Panc1 (cell line): ENCODE data around the gene TMEM236. TPM values are rescaled to one million over a fixed set of nuclear protein-coding genes. Genes with fewer than 3 reads are reported as not detected.

ENCODE experiments used
- ATAC-seq: fragments of 200-7000 bp; cut with Tn5 transposase; 2 replicates; pipeline ENCODE4 v1.9.1; 2020; ENCODE audit warnings: mild to moderate bottlenecking, moderate library complexity
- BruUV-seq: library from RNA; stranded (reverse); fragments of 400-500 nt; replicated peaks from 2 replicates; lab custom pipeline; 2021; lab: Mats Ljungman, UMichigan
- CTCF ChIA-PET: fragments of 300-600 bp; sonication (Branson Sonifier 250); formaldehyde crosslinking; loops from one replicate; lab custom pipeline; 2022; ENCODE audit warnings: antibody characterized with exemption; lab: Charles Lee
- POLR2A ChIA-PET: fragments of 300-600 bp; sonication (Branson Sonifier 250); formaldehyde crosslinking; loops from one replicate; lab custom pipeline; 2022; ENCODE audit warnings: antibody characterized with exemption; lab: Charles Lee
- DNase-seq: peaks from one replicate; pipeline ENCODE4 v3.0.0-alpha.2; 2010; ENCODE audit warnings: low read depth, low spot score
- H3K27ac ChIP-seq: 2 replicates; pipeline ENCODE4 v1.5.1; 2011; ENCODE audit warnings: mild to moderate bottlenecking, low read length, inconsistent platforms
- H3K27me3 ChIP-seq: fragments of 200-500 bp; sonication (Bioruptor generic); 2 replicates; pipeline ENCODE4 v1.6.0; 2014; ENCODE audit warnings: low read length, inconsistent platforms; ENCODE audit not compliant: control insufficient read depth, insufficient read depth
- H3K36me3 ChIP-seq: fragments of 200-500 bp; sonication (Bioruptor generic); 2 replicates; pipeline ENCODE4 v1.5.1; 2014; ENCODE audit warnings: inconsistent platforms, mild to moderate bottlenecking, low read length, moderate library complexity; ENCODE audit not compliant: control insufficient read depth, insufficient read depth
- H3K4me1 ChIP-seq: 2 replicates; pipeline ENCODE4 v1.5.1; 2011; ENCODE audit warnings: inconsistent platforms, mild to moderate bottlenecking, low read length, moderate library complexity; ENCODE audit not compliant: control insufficient read depth, insufficient read depth
- H3K4me3 ChIP-seq, 2 experiments: 2 replicates each; pipeline ENCODE4 v1.5.1; 2011 to 2012; ENCODE audit warnings: low read depth in 2 of 2, low read length in 2 of 2, mild to moderate bottlenecking in 2 of 2, inconsistent platforms in 1 of 2, moderate library complexity in 1 of 2
- H3K9me3 ChIP-seq: fragments of 200-500 bp; sonication (Bioruptor generic); 2 replicates; pipeline ENCODE4 v1.5.1; 2014; ENCODE audit warnings: low read depth, mild to moderate bottlenecking, inconsistent platforms, low read length, moderate library complexity; ENCODE audit not compliant: control insufficient read depth, insufficient read depth
- CTCF ChIP-seq: fragments of 450-650 bp; IDR thresholded peaks from 2 replicates; pipeline ENCODE4 v1.5.1; 2017; ENCODE audit warnings: mild to moderate bottlenecking
- POLR2AphosphoS5 ChIP-seq: IDR thresholded peaks from 2 replicates; pipeline ENCODE4 v1.6.1; 2012; ENCODE audit warnings: mild to moderate bottlenecking, low read depth, low read length, moderate library complexity
- REST ChIP-seq, 2 experiments: IDR thresholded peaks; 2 replicates each; pipeline ENCODE4 v1.6.1; 2011 to 2012; ENCODE audit warnings: low read depth in 2 of 2, control low read depth in 1 of 2, low read length in 1 of 2, mild to moderate bottlenecking in 1 of 2, moderate library complexity in 1 of 2; ENCODE audit not compliant: insufficient read depth in 1 of 2
- SIN3A ChIP-seq: IDR thresholded peaks from 2 replicates; pipeline ENCODE4 v1.6.1; 2012; ENCODE audit warnings: low read depth, mild to moderate bottlenecking, low read length, moderate library complexity, borderline replicate concordance; ENCODE audit not compliant: insufficient read depth
- TCF7L2 ChIP-seq: IDR thresholded peaks from 2 replicates; pipeline ENCODE4 v1.6.1; 2011; ENCODE audit warnings: mild to moderate bottlenecking, low read depth, low read length, inconsistent platforms
- in situ Hi-C: cut with HindIII; loops from 2 replicates; pipeline ENCODE4 v1.10.0; 2016; ENCODE audit warnings: low sequenced_read_pairs, low pct_unique_long_range_greater_than_20kb
- intact Hi-C: fragments of 100-400 bp; cut with micrococcal nuclease; formaldehyde crosslinking; loops from one replicate; pipeline ENCODE4 v1.10.0; 2022; ENCODE audit not compliant: unreplicated experiment
- total RNA-seq: library from RNA; stranded (reverse); gene quantifications from one replicate; pipeline ENCODE4 v1.2.1, GENCODE V29; 2021; ENCODE audit not compliant: unreplicated experiment

The TMEM236 gene
- total RNA-seq, 1 experiment from 2014 or later = 0.05 TPM

GRCh38 chr10:17758200-17758599 is 6.2 kb downstream of the TMEM236 start:
- Histone ChIP-seq H3K4me1 (no peaks in the 10 kb centered on the region), H3K36me3 (no peaks in the 10 kb centered on the region), H3K9me3 (no peaks in the 10 kb centered on the region), H3K27ac (no peak overlapping the region), H3K27me3 (no peaks in the 10 kb centered on the region), H3K4me3 (no peak overlapping the region)
- intact Hi-C loops = no loop called here
- ChIA-PET POLR2A (interaction anchor here (0.6 kb wide), 1 partner anchor 86 kb away, joined by 3 read pairs; no protein-coding TSS in a partner anchor), CTCF (no interaction called here)
- no peak for ATAC-seq
- no peak for TF ChIP-seq SIN3A
- no peak for TF ChIP-seq REST (IDR thresholded peaks at IDR 0.05; ENCODE audit: insufficient read depth in 1 of 2, low read depth in 2 of 2, low read length in 1 of 2)
- TF ChIP-seq TCF7L2 = no peak
- TF ChIP-seq CTCF = no peak
- no peak for TF ChIP-seq POLR2AphosphoS5
- BruUV-seq = no TSS peak
- in situ Hi-C loops = no loop called here
- no peak for DNase-seq

- ATAC-seq (no peak), DNase-seq (no peak)
- H3K36me3 ChIP-seq = no peaks in the 10 kb centered on the region
- no peaks in the 10 kb centered on the region for H3K4me1 ChIP-seq
- H3K9me3 ChIP-seq = no peaks in the 10 kb centered on the region
- POLR2A ChIA-PET = interaction anchor here (0.6 kb wide), 1 partner anchor 85 kb away, joined by 3 read pairs; no protein-coding TSS in a partner anchor
- BruUV-seq = no TSS peak
- H3K4me3 ChIP-seq = no peak overlapping the region
- CTCF ChIA-PET = no interaction called here
- intact Hi-C loops (no loop called here), in situ Hi-C loops (no loop called here)
- TF ChIP-seq TCF7L2 (no peak), SIN3A (no peak), POLR2AphosphoS5 (no peak), REST (IDR thresholded peaks at IDR 0.05; ENCODE audit: insufficient read depth in 1 of 2, low read depth in 2 of 2, low read length in 1 of 2) (no peak), CTCF (no peak)
- H3K27ac ChIP-seq = no peak overlapping the region
- H3K27me3 ChIP-seq = no peaks in the 10 kb centered on the region
Measured at GRCh38 chr10:17758896-17759295, 6.9 kb downstream of the TMEM236 start.
